Keratinocyte (primary cell): ENCODE data around the gene MDH2. TPM values are rescaled to one million over a fixed set of nuclear protein-coding genes. Genes with fewer than 3 reads are reported as not detected.

ENCODE experiments used
- DNase-seq: peaks from one replicate; pipeline ENCODE4 v3.0.0-alpha.2; 2011; ENCODE audit warnings: low read depth, missing footprints, low spot score
- FAIRE-seq: peaks from 2 replicates; lab custom pipeline; 2011; peaks lifted over from hg19 to GRCh38; lab: Jason Lieb, UNC
- H2AFZ ChIP-seq: 2 replicates; pipeline ENCODE4 v1.6.0; 2012; ENCODE audit warnings: low read length, control low read depth, inconsistent platforms; ENCODE audit not compliant: control insufficient read depth
- H3K27ac ChIP-seq: 2 replicates; pipeline ENCODE4 v1.5.1; 2011; ENCODE audit warnings: low read length; ENCODE audit not compliant: control insufficient read depth, insufficient read depth
- H3K27me3 ChIP-seq: 3 replicates; pipeline ENCODE4 v1.6.0; 2011; ENCODE audit warnings: low read length; ENCODE audit not compliant: control insufficient read depth, insufficient read depth; ENCODE audit errors: extremely low read depth
- H3K36me3 ChIP-seq, 2 experiments: 2 replicates in 1 of 2; 3 replicates in 1 of 2; pipeline ENCODE4 v1.5.1; 2011; ENCODE audit warnings: low read length in 2 of 2, mild to moderate bottlenecking in 1 of 2; ENCODE audit not compliant: control insufficient read depth in 2 of 2, insufficient read depth in 2 of 2; ENCODE audit errors: extremely low read depth in 1 of 2
- H3K4me1 ChIP-seq: 3 replicates; pipeline ENCODE4 v1.5.1; 2011; ENCODE audit warnings: low read length; ENCODE audit not compliant: control insufficient read depth, insufficient read depth; ENCODE audit errors: extremely low read depth
- H3K4me2 ChIP-seq: 3 replicates; pipeline ENCODE4 v1.6.0; 2011; ENCODE audit warnings: low read depth, low read length; ENCODE audit not compliant: control insufficient read depth, insufficient read depth; ENCODE audit errors: extremely low read depth
- H3K4me3 ChIP-seq, 3 experiments: fragments of 200-600 bp in 1 of 3; sonication (generic) in 1 of 3; 2 replicates in 2 of 3; 3 replicates in 1 of 3; pipeline ENCODE4 v1.5.1; 2011 to 2016; ENCODE audit warnings: low read length in 3 of 3, mild to moderate bottlenecking in 3 of 3, control low read depth in 2 of 3, inconsistent platforms in 1 of 3, low read depth in 1 of 3, mixed read lengths in 1 of 3, mixed run types in 1 of 3, moderate library complexity in 1 of 3; ENCODE audit not compliant: control insufficient read depth in 2 of 3, insufficient read depth in 2 of 3; ENCODE audit errors: extremely low read depth in 1 of 3
- H3K79me2 ChIP-seq: 2 replicates; pipeline ENCODE4 v1.6.0; 2012; ENCODE audit warnings: low read length; ENCODE audit not compliant: control insufficient read depth, insufficient read depth
- H3K9ac ChIP-seq: 3 replicates; pipeline ENCODE4 v1.6.0; 2011; ENCODE audit warnings: low read length; ENCODE audit not compliant: control insufficient read depth, insufficient read depth; ENCODE audit errors: extremely low read depth
- H3K9me1 ChIP-seq: 3 replicates; pipeline ENCODE4 v1.6.0; 2011; ENCODE audit warnings: low read length; ENCODE audit not compliant: control insufficient read depth, insufficient read depth; ENCODE audit errors: extremely low read depth
- H3K9me3 ChIP-seq: 2 replicates; pipeline ENCODE4 v1.5.1; 2012; ENCODE audit warnings: low read depth, low read length; ENCODE audit not compliant: control insufficient read depth
- H4K20me1 ChIP-seq: 3 replicates; pipeline ENCODE4 v1.6.0; 2011; ENCODE audit warnings: low read length; ENCODE audit not compliant: control insufficient read depth, insufficient read depth; ENCODE audit errors: extremely low read depth
- CTCF ChIP-seq, 3 experiments: IDR thresholded peaks in 1 of 3; conservative IDR thresholded peaks in 1 of 3; optimal IDR thresholded peaks in 1 of 3; 2 replicates in 2 of 3; 3 replicates in 1 of 3; pipeline versions ENCODE3 to v1.5.1; 2011; ENCODE audit warnings: low read length in 3 of 3, mild to moderate bottlenecking in 3 of 3, moderate library complexity in 2 of 3, control low read depth in 1 of 3, inconsistent platforms in 1 of 3; ENCODE audit not compliant: insufficient read depth in 2 of 3; ENCODE audit errors: extremely low read depth in 1 of 3
- EZH2 ChIP-seq: IDR thresholded peaks from one replicate; pipeline ENCODE4 v1.6.1; 2012; ENCODE audit warnings: inconsistent platforms, mild to moderate bottlenecking, low read length, moderate library complexity
- dilution Hi-C: fragments of 300-500 bp; cut with MboI; formaldehyde crosslinking; loops from one replicate; pipeline ENCODE4 v1.7.0; 2020; ENCODE audit warnings: low sequenced_read_pairs; ENCODE audit not compliant: extremely low pct_ligation_motif_present
- polyA plus RNA-seq, 5 experiments: library from polyadenylated mRNA; depleted of rRNA in 3 of 5; stranded (reverse) in 3 of 5; stranded (forward) in 1 of 5; unstranded in 1 of 5; fragments of >200 nt; gene quantifications; 1 replicate in 1 of 5; 2 replicates in 3 of 5; 3 replicates in 1 of 5; pipeline versions ENCODE4 v1.2.1 to v1.2.3, GENCODE V29; 2011 to 2012; ENCODE audit warnings: missing spikeins in 2 of 5, low read depth in 1 of 5, low replicate concordance in 1 of 5

The MDH2 gene
- polyA plus RNA-seq, 1 donor (not counting 4 experiments of a cell fraction or from before 2014, with no cell fraction given): 156 TPM

- Histone ChIP-seq H3K4me1 (no peaks in the 10 kb centered on the region), H3K27me3 (no peaks in the 10 kb centered on the region), H4K20me1 (peaks cover 4% of the 10 kb centered on the region), H3K9ac (no peak overlapping the region), H2AFZ (no peak overlapping the region), H3K79me2 (peaks cover 6% of the 10 kb centered on the region), H3K9me1 (no peaks in the 10 kb centered on the region), H3K9me3 (no peaks in the 10 kb centered on the region), H3K4me2 (no peak overlapping the region), H3K27ac (peak overlapping the region; percentile 16), H3K36me3 (peaks cover 2 to 15% of the 10 kb centered on the region in 2 experiments), H3K4me3 (no peak overlapping the region)
- DNase-seq: no peak
- FAIRE-seq: peak; percentile 20
- TF ChIP-seq CTCF (optimal IDR thresholded peaks at IDR 0.05 in 1 of 3, IDR thresholded peaks at IDR 0.05 in 1 of 3, conservative IDR thresholded peaks at IDR 0.05 in 1 of 3; ENCODE audit: extremely low read depth in 1 of 3, insufficient read depth in 2 of 3, low read length in 3 of 3) (no peak), EZH2 (no peak)
- dilution Hi-C loops: no loop called here
Measured at GRCh38 chr7:76037310-76037709, 10.6 kb upstream of the MDH2 start.

- TF ChIP-seq CTCF (optimal IDR thresholded peaks at IDR 0.05 in 1 of 3, IDR thresholded peaks at IDR 0.05 in 1 of 3, conservative IDR thresholded peaks at IDR 0.05 in 1 of 3; ENCODE audit: extremely low read depth in 1 of 3, insufficient read depth in 2 of 3, low read length in 3 of 3): no peak
- TF ChIP-seq EZH2: no peak
- DNase-seq: no peak
- H3K9ac ChIP-seq: no peak overlapping the region
- H3K4me3 ChIP-seq: no peak overlapping the region
- FAIRE-seq: no peak
- H3K79me2 ChIP-seq: peaks cover 29% of the 10 kb centered on the region
- H3K4me1 ChIP-seq: no peaks in the 10 kb centered on the region
- no peak overlapping the region for H2AFZ ChIP-seq
- dilution Hi-C loops: no loop called here
- H3K9me1 ChIP-seq: peaks cover 3% of the 10 kb centered on the region
- H3K27me3 ChIP-seq: no peaks in the 10 kb centered on the region
- no peaks in the 10 kb centered on the region for H3K9me3 ChIP-seq
- peaks cover 4% of the 10 kb centered on the region for H4K20me1 ChIP-seq
- no peak overlapping the region for H3K27ac ChIP-seq
- no peak overlapping the region for H3K4me2 ChIP-seq
- peaks cover 2 to 12% of the 10 kb centered on the region in 2 experiments for H3K36me3 ChIP-seq
Measured at GRCh38 chr7:76040126-76040525, 7.8 kb upstream of the MDH2 start.
